GM12878 (cell line): ENCODE measurements around the gene ING1. TPM values are rescaled to one million over a fixed set of nuclear protein-coding genes. Genes with fewer than 3 reads are reported as not detected.

Experiments
- E2F4 ChIP-seq: IDR thresholded peaks from 2 replicates; pipeline ENCODE4 v1.6.1; 2012; ENCODE audit warnings: low read depth, low read length, improper control_type of control experiment
- E2F8 ChIP-seq: fragments of 450-650 bp; IDR thresholded peaks from 2 replicates; pipeline ENCODE4 v1.6.1; 2018; ENCODE audit warnings: mild to moderate bottlenecking, low read depth, moderate library complexity; ENCODE audit not compliant: partially characterized antibody
- ESRRA ChIP-seq: IDR thresholded peaks from 2 replicates; pipeline ENCODE4 v1.6.1; 2012; ENCODE audit warnings: mild to moderate bottlenecking, low read length, improper control_type of control experiment
- KLF5 ChIP-seq: fragments of 450-650 bp; IDR thresholded peaks from 2 replicates; pipeline ENCODE4 v1.6.1; 2014; ENCODE audit warnings: mild to moderate bottlenecking; ENCODE audit not compliant: partially characterized antibody
- MYB ChIP-seq: fragments of 150-350 bp; IDR thresholded peaks from 2 replicates; pipeline ENCODE4 v1.6.1; 2014; ENCODE audit warnings: mild to moderate bottlenecking, low read depth, low read length, borderline replicate concordance
- NFXL1 ChIP-seq: fragments of 450-650 bp; IDR thresholded peaks from 2 replicates; pipeline ENCODE4 v1.6.1; 2017; ENCODE audit warnings: antibody characterized with exemption, mild to moderate bottlenecking, borderline replicate concordance
- PBX3 ChIP-seq: IDR thresholded peaks from 2 replicates; pipeline ENCODE4 v1.6.1; 2011; ENCODE audit warnings: mild to moderate bottlenecking, low read depth, low read length, moderate library complexity; ENCODE audit not compliant: insufficient replicate concordance
- SIX5 ChIP-seq: IDR thresholded peaks from 2 replicates; pipeline ENCODE4 v1.6.1; 2011; ENCODE audit warnings: mild to moderate bottlenecking, low read depth, low read length, moderate library complexity; ENCODE audit not compliant: severe bottlenecking
- SMAD1 ChIP-seq: fragments of 450-650 bp; IDR thresholded peaks from 2 replicates; pipeline ENCODE4 v1.6.1; 2018; ENCODE audit warnings: mild to moderate bottlenecking, low read depth; ENCODE audit not compliant: partially characterized antibody
- TARDBP ChIP-seq: IDR thresholded peaks from 2 replicates; pipeline ENCODE4 v1.6.1; 2016; ENCODE audit warnings: borderline replicate concordance
- ZBED1 ChIP-seq: IDR thresholded peaks from 2 replicates; pipeline ENCODE4 v1.6.1; 2016; ENCODE audit warnings: borderline replicate concordance
- ZNF24 ChIP-seq: fragments of 450-650 bp; IDR thresholded peaks from 2 replicates; pipeline ENCODE4 v1.6.1; 2017; ENCODE audit warnings: antibody characterized with exemption, mild to moderate bottlenecking
- ZSCAN29 ChIP-seq: fragments of 450-650 bp; IDR thresholded peaks from 2 replicates; pipeline ENCODE4 v1.6.1; 2017; ENCODE audit warnings: mild to moderate bottlenecking, moderate library complexity
- polyA plus RNA-seq, 11 experiments: library from polyadenylated mRNA; depleted of rRNA in 4 of 11; unstranded in 6 of 11; stranded (reverse) in 5 of 11; fragments of >200 nt; fragmentation: Nextera tagmentation in 4 of 11; fragmentation: Illumina TruSeq in 1 of 11; extraction: Ambion mirVana in 4 of 11; extraction: Trizol in 1 of 11; gene quantifications; 1 replicate in 1 of 11; 2 replicates in 10 of 11; pipeline versions ENCODE4 v1.2.1 to v1.2.3, GENCODE V29; 2011 to 2016; ENCODE audit warnings: inconsistent platforms in 2 of 11, missing spikeins in 2 of 11, low read depth in 1 of 11
- total RNA-seq, 4 experiments: library from RNA; depleted of rRNA in 3 of 4; stranded (reverse); fragments of >200 nt in 3 of 4; fragmentation: Illumina TruSeq in 1 of 4; extraction: Trizol in 1 of 4; gene quantifications; 2 replicates each; pipeline versions ENCODE4 v1.2.1 to v1.2.3, GENCODE V29; 2013 to 2021
- TF ChIP-seq, protein P1 (sequence below): IDR thresholded peaks from 2 replicates; pipeline ENCODE4 v1.6.1; 2012; ENCODE audit warnings: mild to moderate bottlenecking, low read depth, low read length
- TF ChIP-seq, protein P2 (sequence below): fragments of 450-650 bp; formaldehyde crosslinking; IDR thresholded peaks from 2 replicates; pipeline ENCODE4 v1.4.0; 2020; ENCODE audit warnings: mild to moderate bottlenecking, moderate library complexity

ING1 gene
- total and polyA plus RNA-seq, 10 of the 15 experiments (the other 5 are each of a cell fraction or from before 2014, with no cell fraction given) = 1.3 to 20.4 (median 13.1) TPM

- TF ChIP-seq, protein P1, sequence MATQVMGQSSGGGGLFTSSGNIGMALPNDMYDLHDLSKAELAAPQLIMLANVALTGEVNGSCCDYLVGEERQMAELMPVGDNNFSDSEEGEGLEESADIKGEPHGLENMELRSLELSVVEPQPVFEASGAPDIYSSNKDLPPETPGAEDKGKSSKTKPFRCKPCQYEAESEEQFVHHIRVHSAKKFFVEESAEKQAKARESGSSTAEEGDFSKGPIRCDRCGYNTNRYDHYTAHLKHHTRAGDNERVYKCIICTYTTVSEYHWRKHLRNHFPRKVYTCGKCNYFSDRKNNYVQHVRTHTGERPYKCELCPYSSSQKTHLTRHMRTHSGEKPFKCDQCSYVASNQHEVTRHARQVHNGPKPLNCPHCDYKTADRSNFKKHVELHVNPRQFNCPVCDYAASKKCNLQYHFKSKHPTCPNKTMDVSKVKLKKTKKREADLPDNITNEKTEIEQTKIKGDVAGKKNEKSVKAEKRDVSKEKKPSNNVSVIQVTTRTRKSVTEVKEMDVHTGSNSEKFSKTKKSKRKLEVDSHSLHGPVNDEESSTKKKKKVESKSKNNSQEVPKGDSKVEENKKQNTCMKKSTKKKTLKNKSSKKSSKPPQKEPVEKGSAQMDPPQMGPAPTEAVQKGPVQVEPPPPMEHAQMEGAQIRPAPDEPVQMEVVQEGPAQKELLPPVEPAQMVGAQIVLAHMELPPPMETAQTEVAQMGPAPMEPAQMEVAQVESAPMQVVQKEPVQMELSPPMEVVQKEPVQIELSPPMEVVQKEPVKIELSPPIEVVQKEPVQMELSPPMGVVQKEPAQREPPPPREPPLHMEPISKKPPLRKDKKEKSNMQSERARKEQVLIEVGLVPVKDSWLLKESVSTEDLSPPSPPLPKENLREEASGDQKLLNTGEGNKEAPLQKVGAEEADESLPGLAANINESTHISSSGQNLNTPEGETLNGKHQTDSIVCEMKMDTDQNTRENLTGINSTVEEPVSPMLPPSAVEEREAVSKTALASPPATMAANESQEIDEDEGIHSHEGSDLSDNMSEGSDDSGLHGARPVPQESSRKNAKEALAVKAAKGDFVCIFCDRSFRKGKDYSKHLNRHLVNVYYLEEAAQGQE = no peak
- TF ChIP-seq E2F8 (no peak), TARDBP (no peak), ZSCAN29 (no peak), PBX3 (no peak), ZBED1 (no peak), SMAD1 (no peak), SIX5 (no peak), NFXL1 (no peak), ESRRA (no peak), KLF5 (no peak), MYB (0 out of 2 replicates have a peak, but pooled peaks have one; percentile 12), E2F4 (no peak), ZNF24 (no peak)
- TF ChIP-seq, protein P2, sequence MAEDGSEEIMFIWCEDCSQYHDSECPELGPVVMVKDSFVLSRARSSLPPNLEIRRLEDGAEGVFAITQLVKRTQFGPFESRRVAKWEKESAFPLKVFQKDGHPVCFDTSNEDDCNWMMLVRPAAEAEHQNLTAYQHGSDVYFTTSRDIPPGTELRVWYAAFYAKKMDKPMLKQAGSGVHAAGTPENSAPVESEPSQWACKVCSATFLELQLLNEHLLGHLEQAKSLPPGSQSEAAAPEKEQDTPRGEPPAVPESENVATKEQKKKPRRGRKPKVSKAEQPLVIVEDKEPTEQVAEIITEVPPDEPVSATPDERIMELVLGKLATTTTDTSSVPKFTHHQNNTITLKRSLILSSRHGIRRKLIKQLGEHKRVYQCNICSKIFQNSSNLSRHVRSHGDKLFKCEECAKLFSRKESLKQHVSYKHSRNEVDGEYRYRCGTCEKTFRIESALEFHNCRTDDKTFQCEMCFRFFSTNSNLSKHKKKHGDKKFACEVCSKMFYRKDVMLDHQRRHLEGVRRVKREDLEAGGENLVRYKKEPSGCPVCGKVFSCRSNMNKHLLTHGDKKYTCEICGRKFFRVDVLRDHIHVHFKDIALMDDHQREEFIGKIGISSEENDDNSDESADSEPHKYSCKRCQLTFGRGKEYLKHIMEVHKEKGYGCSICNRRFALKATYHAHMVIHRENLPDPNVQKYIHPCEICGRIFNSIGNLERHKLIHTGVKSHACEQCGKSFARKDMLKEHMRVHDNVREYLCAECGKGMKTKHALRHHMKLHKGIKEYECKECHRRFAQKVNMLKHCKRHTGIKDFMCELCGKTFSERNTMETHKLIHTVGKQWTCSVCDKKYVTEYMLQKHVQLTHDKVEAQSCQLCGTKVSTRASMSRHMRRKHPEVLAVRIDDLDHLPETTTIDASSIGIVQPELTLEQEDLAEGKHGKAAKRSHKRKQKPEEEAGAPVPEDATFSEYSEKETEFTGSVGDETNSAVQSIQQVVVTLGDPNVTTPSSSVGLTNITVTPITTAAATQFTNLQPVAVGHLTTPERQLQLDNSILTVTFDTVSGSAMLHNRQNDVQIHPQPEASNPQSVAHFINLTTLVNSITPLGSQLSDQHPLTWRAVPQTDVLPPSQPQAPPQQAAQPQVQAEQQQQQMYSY (CRISPR knock-in tag) = no peak
Measured at GRCh38 chr13:110676595-110677587, 36.6 kb upstream of the ING1 start (continued).
